HCT116 (cell line): ENCODE measurements around the gene CHST10. TPM values are rescaled to one million over a fixed set of nuclear protein-coding genes. Genes with fewer than 3 reads are reported as not detected.

Source experiments
- ATAC-seq: fragments of 200-7000 bp; cut with Tn5 transposase; 2 replicates; pipeline ENCODE4 v1.9.1; 2020; ENCODE audit warnings: mild to moderate bottlenecking, moderate library complexity
- BruUV-seq: library from RNA; stranded (reverse); fragments of 400-500 nt; replicated peaks from 2 replicates; lab custom pipeline; 2021; lab: Mats Ljungman, UMichigan
- CTCF ChIA-PET: fragments of 300-600 bp; sonication (Branson Sonifier 250); formaldehyde crosslinking; loops from one replicate; lab custom pipeline; 2021; ENCODE audit warnings: antibody characterized with exemption; lab: Charles Lee
- POLR2A ChIA-PET: fragments of 300-600, 350-600 bp; sonication (Branson Sonifier 250); formaldehyde crosslinking; loops from one replicate; lab custom pipeline; 2021; ENCODE audit warnings: antibody characterized with exemption; lab: Charles Lee
- RAD21 ChIA-PET, 2 experiments: fragments of 300-600 bp; sonication (Branson Sonifier 250); formaldehyde crosslinking; loops; one replicate each; lab custom pipeline; 2023; ENCODE audit warnings: low total read pairs in 2 of 2; ENCODE audit not compliant: uncharacterized antibody in 2 of 2, unreplicated experiment in 2 of 2, low non-redundant PET in 1 of 2; lab: Charles Lee
- DNase-seq: peaks from one replicate; pipeline ENCODE4 v3.0.0-alpha.2; 2010; ENCODE audit warnings: low read depth, low spot score
- H2AFZ ChIP-seq: fragments of 200-600 bp; shearing (Covaris generic), sonication (generic); 2 replicates; pipeline ENCODE4 v1.6.1; 2017; ENCODE audit warnings: low read depth, mixed run types, mixed read lengths, antibody characterized with exemption, low read length; ENCODE audit not compliant: poor library complexity, severe bottlenecking
- H3K27ac ChIP-seq: 2 replicates; pipeline ENCODE4 v1.5.1; 2012; ENCODE audit warnings: low read depth, low read length
- H3K27me3 ChIP-seq: fragments of 200-600 bp; sonication (generic); 2 replicates; pipeline ENCODE4 v1.6.1; 2016; ENCODE audit warnings: mixed run types, low read length, mixed read lengths; ENCODE audit not compliant: insufficient read depth
- H3K36me3 ChIP-seq, 2 experiments: fragments of 200-500 bp in 1 of 2; fragments of 200-600 bp in 1 of 2; sonication (Bioruptor generic) in 1 of 2; sonication (generic) in 1 of 2; 2 replicates each; pipeline versions ENCODE4 v1.5.1 to v1.6.1; 2014 to 2016; ENCODE audit warnings: low read length in 2 of 2, inconsistent platforms in 1 of 2, mixed read lengths in 1 of 2, mixed run types in 1 of 2; ENCODE audit not compliant: insufficient read depth in 2 of 2, control insufficient read depth in 1 of 2
- H3K4me1 ChIP-seq, 2 experiments: fragments of 200-600 bp in 1 of 2; sonication (generic) in 1 of 2; 2 replicates each; pipeline versions ENCODE4 v1.5.1 to v1.6.1; 2012 to 2017; ENCODE audit warnings: low read length in 2 of 2, inconsistent platforms in 1 of 2, mild to moderate bottlenecking in 1 of 2, mixed read lengths in 1 of 2, mixed run types in 1 of 2, moderate library complexity in 1 of 2; ENCODE audit not compliant: insufficient read depth in 2 of 2, control insufficient read depth in 1 of 2
- H3K4me2 ChIP-seq: fragments of 200-600 bp; sonication (generic); 2 replicates; pipeline ENCODE4 v1.6.1; 2017; ENCODE audit warnings: mixed run types, low read length, mixed read lengths
- H3K4me3 ChIP-seq, 2 experiments: fragments of 200-600 bp in 1 of 2; sonication (generic) in 1 of 2; replicated peaks in 1 of 2; 2 replicates each; pipeline ENCODE4 v1.5.1; 2011 to 2016; ENCODE audit warnings: low read length in 2 of 2, control low read depth in 1 of 2, low read depth in 1 of 2, mild to moderate bottlenecking in 1 of 2, mixed read lengths in 1 of 2, mixed run types in 1 of 2
- H3K79me2 ChIP-seq: fragments of 200-600 bp; sonication (generic); 2 replicates; pipeline ENCODE4 v1.6.1; 2017; ENCODE audit warnings: mild to moderate bottlenecking, mixed run types, low read length, moderate library complexity, mixed read lengths; ENCODE audit not compliant: insufficient read depth
- H3K9ac ChIP-seq: fragments of 200-600 bp; sonication (generic); 2 replicates; pipeline ENCODE4 v1.6.1; 2016; ENCODE audit warnings: low read length, mixed read lengths
- H3K9me2 ChIP-seq: fragments of 200-600 bp; sonication (generic), shearing (Covaris generic); 2 replicates; pipeline ENCODE4 v1.6.1; 2017; ENCODE audit warnings: mixed run types, mild to moderate bottlenecking, moderate library complexity; ENCODE audit not compliant: insufficient read depth
- H3K9me3 ChIP-seq, 2 experiments: fragments of 200-500 bp in 1 of 2; fragments of 200-600 bp in 1 of 2; sonication (Bioruptor generic) in 1 of 2; sonication (generic) in 1 of 2; 2 replicates each; pipeline ENCODE4 v1.6.1; 2014 to 2017; ENCODE audit warnings: low read length in 2 of 2, mixed read lengths in 2 of 2, inconsistent platforms in 1 of 2, low read depth in 1 of 2, mild to moderate bottlenecking in 1 of 2, mixed run types in 1 of 2, moderate library complexity in 1 of 2; ENCODE audit not compliant: control insufficient read depth in 1 of 2, insufficient read depth in 1 of 2
- H4K20me1 ChIP-seq: fragments of 200-600 bp; sonication (generic), shearing (Covaris generic); 2 replicates; pipeline ENCODE4 v1.6.1; 2017; ENCODE audit warnings: mixed run types, mild to moderate bottlenecking, moderate library complexity; ENCODE audit not compliant: insufficient read depth
- CBX3 ChIP-seq: IDR thresholded peaks from 2 replicates; pipeline ENCODE4 v1.6.1; 2012; ENCODE audit warnings: low read depth
- CEBPB ChIP-seq: IDR thresholded peaks from 2 replicates; pipeline ENCODE4 v1.6.1; 2012; ENCODE audit warnings: low read depth
- EGR1 ChIP-seq: IDR thresholded peaks from 2 replicates; pipeline ENCODE4 v1.6.1; 2012; ENCODE audit warnings: low read depth
- ELF1 ChIP-seq: IDR thresholded peaks from 2 replicates; pipeline ENCODE4 v1.6.1; 2012; ENCODE audit warnings: low read depth, borderline replicate concordance
- EZH2 ChIP-seq: fragments of 200-600 bp; sonication (generic); IDR thresholded peaks from 2 replicates; pipeline ENCODE4 v1.6.1; 2017; ENCODE audit warnings: antibody characterized with exemption, mixed run types
- EZH2phosphoT487 ChIP-seq: fragments of 200-600 bp; IDR thresholded peaks from 2 replicates; pipeline ENCODE4 v1.6.1; 2018; ENCODE audit warnings: antibody characterized with exemption, borderline replicate concordance
- POLR2A ChIP-seq: IDR thresholded peaks from 2 replicates; pipeline ENCODE4 v1.7.0; 2011; ENCODE audit warnings: borderline replicate concordance; ENCODE audit not compliant: insufficient read depth, insufficient read length; ENCODE audit errors: extremely low read depth
- POLR2AphosphoS5 ChIP-seq: IDR thresholded peaks from 2 replicates; pipeline ENCODE4 v1.6.1; 2011; ENCODE audit warnings: mild to moderate bottlenecking, low read depth, low read length, moderate library complexity
- REST ChIP-seq: IDR thresholded peaks from 2 replicates; pipeline ENCODE4 v1.6.1; 2012; ENCODE audit warnings: low read depth
- SP1 ChIP-seq: IDR thresholded peaks from 2 replicates; pipeline ENCODE4 v1.6.1; 2012; ENCODE audit warnings: low read depth
- YY1 ChIP-seq: IDR thresholded peaks from 2 replicates; pipeline ENCODE4 v1.6.1; 2011; ENCODE audit warnings: low read length, low read depth, moderate library complexity, mild to moderate bottlenecking; ENCODE audit not compliant: insufficient replicate concordance; ENCODE audit errors: extremely low read depth
- ZFX ChIP-seq: fragments of 450-650 bp; IDR thresholded peaks from 2 replicates; pipeline ENCODE4 v1.6.1; 2017
- ZNF274 ChIP-seq: fragments of 200-500 bp; sonication (Bioruptor generic); IDR thresholded peaks from 2 replicates; pipeline ENCODE4 v1.6.1; 2014; ENCODE audit warnings: mild to moderate bottlenecking, low read depth, low read length, inconsistent platforms
- intact Hi-C: fragments of 100-400 bp; cut with micrococcal nuclease; formaldehyde crosslinking; loops from 2 replicates; pipeline ENCODE4 v1.10.0; 2022
- total RNA-seq: library from RNA; stranded (reverse); gene quantifications from one replicate; pipeline ENCODE4 v1.2.1, GENCODE V29; 2021; ENCODE audit not compliant: unreplicated experiment
- TF ChIP-seq, protein P1 (sequence below): IDR thresholded peaks from 2 replicates; pipeline ENCODE4 v1.6.1; 2011; ENCODE audit warnings: mild to moderate bottlenecking, low read length, moderate library complexity; ENCODE audit not compliant: insufficient replicate concordance; ENCODE audit errors: extremely low read depth
- TF ChIP-seq, protein P2 (sequence below), 3 experiments: fragments of 200-600 bp in 1 of 3; sonication (generic) in 1 of 3; IDR thresholded peaks in 2 of 3; conservative IDR thresholded peaks in 1 of 3; 2 replicates each; pipeline ENCODE4 v1.5.1; 2012 to 2017; ENCODE audit warnings: low read depth in 2 of 3, low read length in 2 of 3, antibody characterized with exemption in 1 of 3, borderline replicate concordance in 1 of 3, control low read depth in 1 of 3, mild to moderate bottlenecking in 1 of 3, mixed read lengths in 1 of 3, mixed run types in 1 of 3, moderate library complexity in 1 of 3; ENCODE audit not compliant: insufficient read depth in 1 of 3

The CHST10 gene
- total RNA-seq, 1 experiment from 2014 or later, result 0.27 TPM

DNA sequence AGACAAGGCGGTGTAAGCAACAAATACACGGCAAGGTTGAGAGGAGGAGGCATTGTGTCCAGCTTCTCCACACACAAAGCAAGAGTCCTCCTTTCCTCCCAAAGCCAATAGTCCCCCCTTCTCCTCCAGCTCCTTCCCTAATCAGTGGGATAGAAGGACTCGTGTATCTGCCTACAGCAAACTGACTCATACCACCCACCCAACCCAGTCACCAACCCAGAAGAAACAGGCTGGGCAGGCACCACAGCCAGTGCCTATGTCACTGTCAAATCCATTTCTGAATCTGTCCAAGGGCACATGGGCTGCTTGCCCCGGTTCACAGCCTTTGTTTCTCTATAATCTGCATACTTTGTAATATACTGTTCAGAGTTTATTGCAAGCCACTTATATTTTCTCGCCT lies 33.6 kb upstream of the CHST10 start (continued):
- no peak for TF ChIP-seq ZFX
- TF ChIP-seq, protein P1, sequence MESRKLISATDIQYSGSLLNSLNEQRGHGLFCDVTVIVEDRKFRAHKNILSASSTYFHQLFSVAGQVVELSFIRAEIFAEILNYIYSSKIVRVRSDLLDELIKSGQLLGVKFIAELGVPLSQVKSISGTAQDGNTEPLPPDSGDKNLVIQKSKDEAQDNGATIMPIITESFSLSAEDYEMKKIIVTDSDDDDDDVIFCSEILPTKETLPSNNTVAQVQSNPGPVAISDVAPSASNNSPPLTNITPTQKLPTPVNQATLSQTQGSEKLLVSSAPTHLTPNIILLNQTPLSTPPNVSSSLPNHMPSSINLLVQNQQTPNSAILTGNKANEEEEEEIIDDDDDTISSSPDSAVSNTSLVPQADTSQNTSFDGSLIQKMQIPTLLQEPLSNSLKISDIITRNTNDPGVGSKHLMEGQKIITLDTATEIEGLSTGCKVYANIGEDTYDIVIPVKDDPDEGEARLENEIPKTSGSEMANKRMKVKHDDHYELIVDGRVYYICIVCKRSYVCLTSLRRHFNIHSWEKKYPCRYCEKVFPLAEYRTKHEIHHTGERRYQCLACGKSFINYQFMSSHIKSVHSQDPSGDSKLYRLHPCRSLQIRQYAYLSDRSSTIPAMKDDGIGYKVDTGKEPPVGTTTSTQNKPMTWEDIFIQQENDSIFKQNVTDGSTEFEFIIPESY, result no peak
- no peak for TF ChIP-seq POLR2A
- TF ChIP-seq, protein P2, sequence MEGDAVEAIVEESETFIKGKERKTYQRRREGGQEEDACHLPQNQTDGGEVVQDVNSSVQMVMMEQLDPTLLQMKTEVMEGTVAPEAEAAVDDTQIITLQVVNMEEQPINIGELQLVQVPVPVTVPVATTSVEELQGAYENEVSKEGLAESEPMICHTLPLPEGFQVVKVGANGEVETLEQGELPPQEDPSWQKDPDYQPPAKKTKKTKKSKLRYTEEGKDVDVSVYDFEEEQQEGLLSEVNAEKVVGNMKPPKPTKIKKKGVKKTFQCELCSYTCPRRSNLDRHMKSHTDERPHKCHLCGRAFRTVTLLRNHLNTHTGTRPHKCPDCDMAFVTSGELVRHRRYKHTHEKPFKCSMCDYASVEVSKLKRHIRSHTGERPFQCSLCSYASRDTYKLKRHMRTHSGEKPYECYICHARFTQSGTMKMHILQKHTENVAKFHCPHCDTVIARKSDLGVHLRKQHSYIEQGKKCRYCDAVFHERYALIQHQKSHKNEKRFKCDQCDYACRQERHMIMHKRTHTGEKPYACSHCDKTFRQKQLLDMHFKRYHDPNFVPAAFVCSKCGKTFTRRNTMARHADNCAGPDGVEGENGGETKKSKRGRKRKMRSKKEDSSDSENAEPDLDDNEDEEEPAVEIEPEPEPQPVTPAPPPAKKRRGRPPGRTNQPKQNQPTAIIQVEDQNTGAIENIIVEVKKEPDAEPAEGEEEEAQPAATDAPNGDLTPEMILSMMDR (IDR thresholded peaks at IDR 0.05 in 2 of 3, conservative IDR thresholded peaks at IDR 0.05 in 1 of 3; ENCODE audit: borderline replicate concordance in 1 of 3, insufficient read depth in 1 of 3, low read depth in 2 of 3, low read length in 2 of 3), result no peak
- no peak for TF ChIP-seq CBX3

- BruUV-seq, result no TSS peak
- DNase-seq (no peak), ATAC-seq (no peak)
- Histone ChIP-seq H2AFZ (no peak overlapping the region), H3K27me3 (no peaks in the 10 kb centered on the region), H3K9me2 (no peaks in the 10 kb centered on the region), H3K79me2 (no peaks in the 10 kb centered on the region), H4K20me1 (no peaks in the 10 kb centered on the region), H3K27ac (no peak overlapping the region), H3K4me3 (no peak overlapping the region), H3K4me1 (no peaks in the 10 kb centered on the region), H3K4me2 (no peak overlapping the region), H3K9ac (no peak overlapping the region), H3K36me3 (no peaks in the 10 kb centered on the region)
- ChIA-PET RAD21 (no interaction called here), POLR2A (no interaction called here)
- intact Hi-C loops, result no loop called here
- TF ChIP-seq YY1 (no peak), SP1 (no peak), ELF1 (no peak), EZH2phosphoT487 (no peak), ZNF274 (no peak), EZH2 (no peak), CEBPB (no peak), ZFX (no peak), EGR1 (no peak), REST (no peak), CBX3 (no peak), POLR2AphosphoS5 (no peak)
- TF ChIP-seq, all 23 proteins: peak for 0
- CTCF ChIA-PET, result no interaction called here
- no peaks in the 10 kb centered on the region for H3K9me3 ChIP-seq
Measured at GRCh38 chr2:100446696-100447095, 29.2 kb upstream of the CHST10 start.
